Kidney epithelial cell (primary cell): ENCODE data around the gene IQCH. TPM values are rescaled to one million over a fixed set of nuclear protein-coding genes. Genes with fewer than 3 reads are reported as not detected.

ENCODE experiments used
- DNase-seq: peaks from one replicate; pipeline ENCODE4 v3.0.0-alpha.2; 2010; ENCODE audit warnings: low read depth
- H3K27me3 ChIP-seq: 2 replicates; pipeline ENCODE4 v1.6.0; 2011; ENCODE audit warnings: low read length; ENCODE audit not compliant: control insufficient read depth, insufficient read depth
- H3K36me3 ChIP-seq: 2 replicates; pipeline ENCODE4 v1.5.1; 2011; ENCODE audit warnings: low read length; ENCODE audit not compliant: control insufficient read depth, insufficient read depth
- H3K4me3 ChIP-seq: 2 replicates; pipeline ENCODE4 v1.5.1; 2011; ENCODE audit warnings: low read depth, mild to moderate bottlenecking, control low read depth, low read length
- total RNA-seq: library from RNA; depleted of rRNA; stranded (reverse); fragments of >200 nt; gene quantifications from 2 replicates; pipeline ENCODE4 v1.2.3, GENCODE V29; 2015
- TF ChIP-seq, protein P1 (sequence below): IDR thresholded peaks from 2 replicates; pipeline ENCODE4 v1.5.1; 2011; ENCODE audit warnings: mild to moderate bottlenecking, moderate library complexity, low read length, control low read depth, inconsistent platforms; ENCODE audit not compliant: insufficient read depth, poor library complexity, severe bottlenecking

The IQCH gene
- total RNA-seq, 1 donor from 2014 or later = 6.3 TPM

GRCh38 chr15:67405208-67406191 is 150.9 kb downstream of the IQCH start:
- no peaks in the 10 kb centered on the region for H3K36me3 ChIP-seq
- TF ChIP-seq, protein P1, sequence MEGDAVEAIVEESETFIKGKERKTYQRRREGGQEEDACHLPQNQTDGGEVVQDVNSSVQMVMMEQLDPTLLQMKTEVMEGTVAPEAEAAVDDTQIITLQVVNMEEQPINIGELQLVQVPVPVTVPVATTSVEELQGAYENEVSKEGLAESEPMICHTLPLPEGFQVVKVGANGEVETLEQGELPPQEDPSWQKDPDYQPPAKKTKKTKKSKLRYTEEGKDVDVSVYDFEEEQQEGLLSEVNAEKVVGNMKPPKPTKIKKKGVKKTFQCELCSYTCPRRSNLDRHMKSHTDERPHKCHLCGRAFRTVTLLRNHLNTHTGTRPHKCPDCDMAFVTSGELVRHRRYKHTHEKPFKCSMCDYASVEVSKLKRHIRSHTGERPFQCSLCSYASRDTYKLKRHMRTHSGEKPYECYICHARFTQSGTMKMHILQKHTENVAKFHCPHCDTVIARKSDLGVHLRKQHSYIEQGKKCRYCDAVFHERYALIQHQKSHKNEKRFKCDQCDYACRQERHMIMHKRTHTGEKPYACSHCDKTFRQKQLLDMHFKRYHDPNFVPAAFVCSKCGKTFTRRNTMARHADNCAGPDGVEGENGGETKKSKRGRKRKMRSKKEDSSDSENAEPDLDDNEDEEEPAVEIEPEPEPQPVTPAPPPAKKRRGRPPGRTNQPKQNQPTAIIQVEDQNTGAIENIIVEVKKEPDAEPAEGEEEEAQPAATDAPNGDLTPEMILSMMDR = no peak
- peak; percentile 43 for DNase-seq
- no peak overlapping the region for H3K4me3 ChIP-seq
- H3K27me3 ChIP-seq = no peaks in the 10 kb centered on the region

- Histone ChIP-seq H3K36me3 (no peaks in the 10 kb centered on the region), H3K4me3 (no peak overlapping the region), H3K27me3 (no peaks in the 10 kb centered on the region)
- no peak for DNase-seq
- TF ChIP-seq, protein P1 = no peak
Observed at GRCh38 chr15:67406257-67406861, 151.8 kb downstream of the IQCH start.

DNA sequence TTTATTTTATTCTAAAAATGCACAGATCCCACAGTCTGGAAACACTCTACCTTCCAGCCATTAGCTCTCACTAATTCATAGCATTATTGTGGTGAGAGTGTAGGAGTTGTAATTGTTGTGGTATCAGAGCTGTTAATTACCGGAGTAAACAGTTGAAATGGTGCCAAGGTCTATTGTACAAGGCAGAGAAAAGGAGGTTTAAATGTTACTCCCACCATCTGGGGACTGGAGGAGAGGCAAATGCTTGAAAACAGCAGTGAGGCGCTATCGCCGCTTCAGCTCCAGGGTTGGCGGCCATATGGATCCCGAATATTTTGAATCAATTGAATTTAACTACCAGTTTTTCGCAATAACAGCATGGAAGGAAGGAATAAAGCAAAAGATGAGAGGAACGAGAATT is 153.2 kb downstream of the IQCH start:
- DNase-seq = no peak
- Histone ChIP-seq H3K27me3 (no peaks in the 10 kb centered on the region), H3K36me3 (no peaks in the 10 kb centered on the region), H3K4me3 (no peak overlapping the region)
- TF ChIP-seq, protein P1 = no peak

DNA sequence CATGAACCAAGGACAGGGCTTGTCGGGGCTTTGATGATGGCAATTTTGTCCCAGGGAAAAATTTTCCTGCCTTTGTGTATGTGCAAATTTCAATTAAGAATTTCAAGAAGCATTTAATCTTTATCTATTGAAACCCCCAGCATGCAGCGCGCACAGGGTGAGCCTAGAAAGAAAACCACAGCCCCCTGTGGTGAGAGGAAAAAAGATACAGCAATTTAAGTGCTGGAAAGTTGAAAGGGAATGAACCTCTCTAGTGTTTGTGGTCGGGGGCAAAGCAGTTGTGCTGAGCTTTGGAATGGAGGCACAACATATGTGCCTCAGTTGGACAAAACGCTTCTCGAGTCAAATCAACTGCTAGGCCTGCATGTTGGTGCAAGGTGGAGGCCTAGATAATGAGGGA is 154.6 kb downstream of the IQCH start:
- H3K4me3 ChIP-seq = no peak overlapping the region
- H3K27me3 ChIP-seq = no peaks in the 10 kb centered on the region
- no peak for DNase-seq
- H3K36me3 ChIP-seq = no peaks in the 10 kb centered on the region
- TF ChIP-seq, protein P1 = no peak

- H3K27me3 ChIP-seq = no peaks in the 10 kb centered on the region
- no peak overlapping the region for H3K4me3 ChIP-seq
- TF ChIP-seq, protein P1 = no peak
- no peak for DNase-seq
- no peaks in the 10 kb centered on the region for H3K36me3 ChIP-seq
Observed at GRCh38 chr15:67411486-67411885, 156.9 kb downstream of the IQCH start.
